Neuronal stem cell (in vitro differentiated cells): ENCODE data around the gene UBL5.
"Not testable (repeated sequence)": the region's sequence is repeated elsewhere in the genome, so short reads cannot be mapped to it uniquely, and the experiment has no call there.

Experiments
- DNase-seq: peaks from one replicate; pipeline ENCODE4 v3.0.0-alpha.2; 2013; ENCODE audit warnings: low spot score
- H2AFZ ChIP-seq: one replicate; pipeline ENCODE4 v1.6.1; 2013; ENCODE audit warnings: mild to moderate bottlenecking, low read length, inconsistent platforms
- H2AK5ac ChIP-seq: 2 replicates; pipeline ENCODE4 v1.6.1; 2013; ENCODE audit warnings: low read depth, mild to moderate bottlenecking, inconsistent platforms, low read length, moderate library complexity, mixed read lengths
- H2BK120ac ChIP-seq: 2 replicates; pipeline ENCODE4 v1.6.1; 2013; ENCODE audit warnings: low read depth, mild to moderate bottlenecking, inconsistent platforms, low read length, moderate library complexity, mixed read lengths
- H2BK12ac ChIP-seq: one replicate; pipeline ENCODE4 v1.6.1; 2013; ENCODE audit warnings: low read length, inconsistent platforms
- H2BK15ac ChIP-seq: 2 replicates; pipeline ENCODE4 v1.6.1; 2013; ENCODE audit warnings: mild to moderate bottlenecking, low read length, inconsistent platforms, mixed read lengths
- H2BK5ac ChIP-seq: one replicate; pipeline ENCODE4 v1.6.1; 2013; ENCODE audit warnings: inconsistent platforms, mild to moderate bottlenecking, low read length, moderate library complexity
- H3K14ac ChIP-seq: one replicate; pipeline ENCODE4 v1.6.1; 2013; ENCODE audit warnings: low read length, inconsistent platforms
- H3K18ac ChIP-seq: 2 replicates; pipeline ENCODE4 v1.6.1; 2013; ENCODE audit warnings: low read length, inconsistent platforms
- H3K23ac ChIP-seq: 2 replicates; pipeline ENCODE4 v1.6.1; 2013; ENCODE audit warnings: low read depth, mild to moderate bottlenecking, mixed read lengths, low read length, inconsistent platforms; ENCODE audit not compliant: poor library complexity
- H3K27ac ChIP-seq: replicated peaks from 3 replicates; pipeline ENCODE4 v1.5.1; 2013; ENCODE audit warnings: low read length, inconsistent platforms
- H3K27me3 ChIP-seq, 3 experiments: 2 replicates each; pipeline ENCODE4 v1.6.1; 2013; ENCODE audit warnings: low read length in 3 of 3, mild to moderate bottlenecking in 2 of 3, inconsistent platforms in 1 of 3, low read depth in 1 of 3, mixed read lengths in 1 of 3, moderate library complexity in 1 of 3; ENCODE audit not compliant: control insufficient read depth in 3 of 3, insufficient read depth in 3 of 3
- H3K36me3 ChIP-seq, 2 donors: replicated peaks in 1 of 2; 2 replicates each; pipeline ENCODE4 v1.6.1; 2013; ENCODE audit warnings: low read length in 2 of 2; ENCODE audit not compliant: control insufficient read depth in 2 of 2, insufficient read depth in 2 of 2
- H3K4ac ChIP-seq: 2 replicates; pipeline ENCODE4 v1.6.1; 2013; ENCODE audit warnings: inconsistent platforms, mild to moderate bottlenecking, low read length, moderate library complexity
- H3K4me1 ChIP-seq, 2 donors: 1 replicate in 1 of 2; 2 replicates in 1 of 2; pipeline ENCODE4 v1.6.1; 2013; ENCODE audit warnings: low read length in 2 of 2, low read depth in 1 of 2; ENCODE audit not compliant: control insufficient read depth in 2 of 2, insufficient read depth in 1 of 2
- H3K4me2 ChIP-seq: one replicate; pipeline ENCODE4 v1.6.1; 2013; ENCODE audit warnings: mild to moderate bottlenecking, low read length, inconsistent platforms; ENCODE audit not compliant: insufficient read depth, poor library complexity, severe bottlenecking
- H3K4me3 ChIP-seq, 2 donors: 2 replicates each; pipeline ENCODE4 v1.5.1; 2013; ENCODE audit warnings: low read length in 2 of 2, mild to moderate bottlenecking in 2 of 2, inconsistent platforms in 1 of 2, moderate library complexity in 1 of 2
- H3K79me1 ChIP-seq: one replicate; pipeline ENCODE4 v1.6.1; 2013; ENCODE audit warnings: low read depth, mild to moderate bottlenecking, inconsistent platforms, low read length, moderate library complexity
- H3K9ac ChIP-seq: one replicate; pipeline ENCODE4 v1.6.1; 2013; ENCODE audit warnings: mild to moderate bottlenecking, low read depth, low read length, inconsistent platforms; ENCODE audit not compliant: poor library complexity
- H3K9me3 ChIP-seq, 2 donors: replicated peaks in 1 of 2; 2 replicates each; pipeline versions ENCODE3 to v1.6.1; 2013; ENCODE audit warnings: low read length in 2 of 2, mild to moderate bottlenecking in 2 of 2, inconsistent platforms in 1 of 2, low read depth in 1 of 2, mixed read lengths in 1 of 2, moderate library complexity in 1 of 2; ENCODE audit not compliant: control insufficient read depth in 2 of 2, insufficient read depth in 1 of 2
- H4K8ac ChIP-seq: one replicate; pipeline ENCODE4 v1.6.1; 2013; ENCODE audit warnings: low read depth, mild to moderate bottlenecking, inconsistent platforms, low read length, moderate library complexity
- H4K91ac ChIP-seq: one replicate; pipeline ENCODE4 v1.6.1; 2013; ENCODE audit warnings: low read length, low read depth, mild to moderate bottlenecking, inconsistent platforms; ENCODE audit not compliant: poor library complexity
- WGBS, 2 donors: extraction: QIAGEN DNeasy Blood & Tissue Kit; methylation state at CpG; one replicate each; pipeline ENCODE4 v1.1.7; 2013; ENCODE audit warnings: missing lambda C conversion rate in 2 of 2, mixed read lengths in 1 of 2; ENCODE audit not compliant: insufficient read length in 2 of 2, insufficient replicate concordance in 1 of 2; ENCODE audit errors: extremely low coverage in 2 of 2; 5-methylcytosine and 5-hydroxymethylcytosine counted together

UBL5 gene

DNA sequence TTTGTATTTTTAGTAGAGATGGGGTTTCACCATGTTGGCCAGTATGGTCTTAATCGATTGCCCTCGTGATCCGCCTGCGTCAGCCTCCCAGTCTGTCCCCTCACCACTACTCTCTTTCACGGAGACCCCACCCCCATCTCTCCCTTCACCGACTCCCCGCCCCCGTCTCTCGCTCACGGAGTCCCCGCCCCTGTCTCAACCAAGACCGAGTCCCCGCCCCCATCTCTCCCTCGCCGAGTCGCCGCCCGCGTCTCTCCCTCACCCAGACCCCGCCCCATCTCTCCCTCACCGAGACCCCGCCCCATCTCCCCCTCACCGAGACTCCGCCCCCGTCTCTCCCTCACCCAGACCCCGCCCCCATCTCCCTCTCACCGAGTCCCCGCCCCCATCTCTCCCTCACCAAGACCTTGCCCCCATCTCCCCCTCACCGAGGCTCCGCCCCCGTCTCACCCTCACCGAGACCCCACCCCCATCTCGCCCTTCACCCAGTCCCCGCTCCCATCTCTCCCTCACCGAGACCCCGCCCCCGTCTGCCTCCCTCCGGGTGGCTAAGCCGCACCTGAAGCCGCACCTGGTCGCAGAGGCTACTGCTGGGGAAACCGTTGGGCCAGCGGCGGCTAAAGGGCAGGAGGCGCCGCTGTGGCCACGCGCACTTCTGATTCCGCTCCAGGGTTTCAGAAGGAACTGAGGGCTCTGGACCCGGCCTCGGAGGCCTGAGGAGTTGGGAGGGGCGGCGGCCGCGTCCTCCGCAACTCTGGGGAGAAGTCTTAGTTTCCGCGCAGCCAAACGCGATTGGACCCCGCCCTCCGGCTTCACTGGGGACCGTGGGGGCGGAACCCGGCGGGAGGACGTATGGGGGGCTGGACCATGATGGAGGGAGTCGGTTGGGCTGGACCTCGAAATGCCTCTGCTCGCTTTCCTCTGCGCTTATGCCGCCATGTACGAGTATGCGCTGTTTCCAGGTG, 42.1 kb upstream of the UBL5 start:
- no CpG with 5 or more reads among the region's 74 CpGs for WGBS, 2 donors
- Histone ChIP-seq H2BK120ac (no peak overlapping the region), H3K79me1 (no peaks in the 10 kb centered on the region)

DNA sequence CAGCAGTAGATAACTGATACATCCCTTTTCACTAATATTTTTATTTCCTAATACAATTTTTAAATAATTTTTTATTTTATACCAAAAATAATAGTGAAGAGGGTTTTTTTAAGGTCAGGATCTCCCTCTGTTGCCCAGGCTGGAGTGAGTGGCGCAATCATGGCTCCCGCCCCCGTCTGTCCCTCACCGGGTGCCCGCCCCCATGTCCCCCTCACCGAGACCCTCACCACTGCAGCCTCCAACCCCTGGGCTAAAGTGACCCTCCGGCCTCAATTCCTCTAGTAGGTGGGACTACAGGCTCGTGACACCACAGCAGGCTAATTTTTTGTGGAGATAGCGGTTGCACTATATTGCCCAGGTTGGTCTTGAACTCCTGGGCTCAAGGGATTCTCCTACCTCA, 41.4 kb upstream of the UBL5 start:
- Histone ChIP-seq H3K79me1 (no peaks in the 10 kb centered on the region), H3K4me1 (peaks cover 7 to 8% of the 10 kb centered on the region in 2 donors), H2BK5ac (no peak overlapping the region), H2BK15ac (peak overlapping the region; percentile 32), H4K8ac (no peak overlapping the region), H3K9ac (no peak overlapping the region), H2AFZ (peak overlapping the region; percentile 100), H3K4ac (no peak overlapping the region), H3K9me3 (no peaks in the 10 kb centered on the region), H2BK120ac (no peak overlapping the region), H3K23ac (no peak overlapping the region), H2AK5ac (no peak overlapping the region), H3K4me2 (peak overlapping the region; percentile 89), H3K18ac (peak overlapping the region; percentile 86), H2BK12ac (no peak overlapping the region), H3K14ac (no peak overlapping the region), H4K91ac (no peak overlapping the region), H3K4me3 (peak overlapping the region in 1 of 2 donors; percentile 71), H3K27me3 (no peaks in the 10 kb centered on the region), H3K27ac (peak overlapping the region; percentile 99), H3K36me3 (no peaks in the 10 kb centered on the region)
- WGBS, 2 donors = no CpG with 5 or more reads among the region's 9 CpGs
- DNase-seq = no peak

More for the DNA sequence above, 42.1 kb upstream of the UBL5 start:
- Histone ChIP-seq H3K27me3 (no peaks in the 10 kb centered on the region), H3K14ac (peak overlapping the region; percentile 84), H3K4me2 (peak overlapping the region; percentile 89), H3K36me3 (no peaks in the 10 kb centered on the region), H3K4ac (no peak overlapping the region), H4K8ac (no peak overlapping the region), H2BK15ac (peak overlapping the region; percentile 75), H2BK5ac (peak overlapping the region; percentile 99), H4K91ac (no peak overlapping the region), H3K4me3 (peak overlapping the region; percentile 71 to 94), H2BK12ac (peak overlapping the region; percentile 58), H2AK5ac (no peak overlapping the region), H3K23ac (peak overlapping the region; percentile 98), H3K9me3 (no peaks in the 10 kb centered on the region), H3K4me1 (peaks cover 7 to 8% of the 10 kb centered on the region in 2 donors), H3K9ac (peak overlapping the region; percentile 90), H2AFZ (peak overlapping the region; percentile 100), H3K18ac (peak overlapping the region; percentile 99), H3K27ac (peak overlapping the region; percentile 99)
- peak; percentile 98 for DNase-seq

GRCh38 chr19:9786819-9787218, 40.9 kb upstream of the UBL5 start:
- Histone ChIP-seq H3K9me3 (no peaks in the 10 kb centered on the region), H3K4ac (no peak overlapping the region), H4K8ac (no peak overlapping the region), H3K14ac (no peak overlapping the region), H2BK12ac (no peak overlapping the region), H2BK120ac (no peak overlapping the region), H3K36me3 (no peaks in the 10 kb centered on the region), H2BK5ac (no peak overlapping the region), H2BK15ac (no peak overlapping the region), H3K23ac (no peak overlapping the region), H4K91ac (no peak overlapping the region), H3K4me2 (no peak overlapping the region), H3K4me3 (no peak overlapping the region), H3K4me1 (peaks cover 7 to 8% of the 10 kb centered on the region in 2 donors), H3K9ac (no peak overlapping the region), H3K27ac (no peak overlapping the region), H3K79me1 (no peaks in the 10 kb centered on the region), H2AK5ac (no peak overlapping the region), H2AFZ (peak overlapping the region; percentile 100), H3K27me3 (no peaks in the 10 kb centered on the region), H3K18ac (no peak overlapping the region)
- DNase-seq = no peak
- no CpG with 5 or more reads among the region's 8 CpGs for WGBS, 2 donors

GRCh38 chr19:9788604-9789003, 39.1 kb upstream of the UBL5 start:
- H3K27ac ChIP-seq, H3K4me2 ChIP-seq, H2BK120ac ChIP-seq, H3K18ac ChIP-seq, H3K14ac ChIP-seq, H3K4me3 ChIP-seq, DNase-seq, H2AK5ac ChIP-seq, H3K36me3 ChIP-seq, H2BK5ac ChIP-seq, H4K8ac ChIP-seq, H2BK15ac ChIP-seq, H4K91ac ChIP-seq, H3K4me1 ChIP-seq, H2AFZ ChIP-seq, H3K23ac ChIP-seq, H3K9me3 ChIP-seq, H2BK12ac ChIP-seq, H3K9ac ChIP-seq, H3K4ac ChIP-seq, H3K27me3 ChIP-seq, H3K79me1 ChIP-seq: not testable (repeated sequence)
- no CpG with 5 or more reads among the region's 13 CpGs for WGBS, 2 donors
